AG04450 (cell line): ENCODE measurements around the gene SLC35F3. TPM values are rescaled to one million over a fixed set of nuclear protein-coding genes. Genes with fewer than 3 reads are reported as not detected.
A peak's percentile ranks its signal among the peaks of the same experiment; 100 is the strongest.

Experiments
- CTCF ChIA-PET: fragments of 300-600, 350-600 bp; formaldehyde crosslinking; extraction: SDS; loops from one replicate; lab custom pipeline; 2022; ENCODE audit warnings: antibody characterized with exemption, inconsistent platforms; lab: Charles Lee
- POLR2A ChIA-PET: fragments of 350-600 bp; formaldehyde crosslinking; extraction: SDS; loops from one replicate; lab custom pipeline; 2021; ENCODE audit warnings: antibody characterized with exemption, inconsistent platforms; lab: Yijun Ruan, JAX
- DNase-seq: peaks from one replicate; pipeline ENCODE4 v3.0.0-alpha.2; 2011; ENCODE audit warnings: low read depth, low spot score
- H3K27ac ChIP-seq: one replicate; pipeline ENCODE4 v1.5.1; 2012; ENCODE audit warnings: low read depth, low read length, control low read depth
- H3K27me3 ChIP-seq: one replicate; pipeline ENCODE4 v1.6.0; 2012; ENCODE audit warnings: low read length; ENCODE audit not compliant: control insufficient read depth, insufficient read depth
- H3K4me3 ChIP-seq: 2 replicates; pipeline ENCODE4 v1.5.1; 2011; ENCODE audit warnings: mild to moderate bottlenecking, low read depth, low read length, control low read depth
- H3K9me3 ChIP-seq: 2 replicates; pipeline ENCODE4 v1.5.1; 2012; ENCODE audit warnings: low read length; ENCODE audit not compliant: control insufficient read depth, insufficient read depth
- polyA plus RNA-seq: library from polyadenylated mRNA; depleted of rRNA; stranded (reverse); fragments of >200 nt; gene quantifications from 2 replicates; pipeline ENCODE4 v1.2.3, GENCODE V29; 2011
- TF ChIP-seq, protein P1 (sequence below): IDR thresholded peaks from 2 replicates; pipeline ENCODE4 v1.5.1; 2011; ENCODE audit warnings: low read depth, low read length, control low read depth, inconsistent platforms

SLC35F3 gene
- polyA plus RNA-seq, 1 experiment: 0.04 TPM

DNA sequence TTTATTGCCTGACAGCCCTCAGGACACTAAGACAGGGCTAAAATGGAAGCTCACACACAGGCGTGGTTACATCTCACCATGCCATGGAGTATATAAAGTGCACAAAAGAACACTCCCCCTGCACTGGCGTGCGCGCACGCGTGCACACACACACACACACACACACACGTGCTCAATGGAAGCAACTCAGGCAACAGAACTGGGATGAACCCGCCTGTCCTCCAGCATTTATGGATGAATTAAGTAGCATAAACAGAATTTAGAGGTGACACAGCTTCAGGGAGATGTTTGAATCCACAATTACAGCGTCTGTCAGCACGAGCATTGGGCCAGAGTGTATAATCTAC is 322.3 kb downstream of the SLC35F3 start:
- Histone ChIP-seq H3K4me3 (no peak overlapping the region), H3K9me3 (no peaks in the 10 kb centered on the region), H3K27ac (no peak overlapping the region), H3K27me3 (no peaks in the 10 kb centered on the region)
- POLR2A ChIA-PET: no interaction called here
- DNase-seq: no peak
- CTCF ChIA-PET: no interaction called here
- TF ChIP-seq, protein P1, sequence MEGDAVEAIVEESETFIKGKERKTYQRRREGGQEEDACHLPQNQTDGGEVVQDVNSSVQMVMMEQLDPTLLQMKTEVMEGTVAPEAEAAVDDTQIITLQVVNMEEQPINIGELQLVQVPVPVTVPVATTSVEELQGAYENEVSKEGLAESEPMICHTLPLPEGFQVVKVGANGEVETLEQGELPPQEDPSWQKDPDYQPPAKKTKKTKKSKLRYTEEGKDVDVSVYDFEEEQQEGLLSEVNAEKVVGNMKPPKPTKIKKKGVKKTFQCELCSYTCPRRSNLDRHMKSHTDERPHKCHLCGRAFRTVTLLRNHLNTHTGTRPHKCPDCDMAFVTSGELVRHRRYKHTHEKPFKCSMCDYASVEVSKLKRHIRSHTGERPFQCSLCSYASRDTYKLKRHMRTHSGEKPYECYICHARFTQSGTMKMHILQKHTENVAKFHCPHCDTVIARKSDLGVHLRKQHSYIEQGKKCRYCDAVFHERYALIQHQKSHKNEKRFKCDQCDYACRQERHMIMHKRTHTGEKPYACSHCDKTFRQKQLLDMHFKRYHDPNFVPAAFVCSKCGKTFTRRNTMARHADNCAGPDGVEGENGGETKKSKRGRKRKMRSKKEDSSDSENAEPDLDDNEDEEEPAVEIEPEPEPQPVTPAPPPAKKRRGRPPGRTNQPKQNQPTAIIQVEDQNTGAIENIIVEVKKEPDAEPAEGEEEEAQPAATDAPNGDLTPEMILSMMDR: no peak

DNA sequence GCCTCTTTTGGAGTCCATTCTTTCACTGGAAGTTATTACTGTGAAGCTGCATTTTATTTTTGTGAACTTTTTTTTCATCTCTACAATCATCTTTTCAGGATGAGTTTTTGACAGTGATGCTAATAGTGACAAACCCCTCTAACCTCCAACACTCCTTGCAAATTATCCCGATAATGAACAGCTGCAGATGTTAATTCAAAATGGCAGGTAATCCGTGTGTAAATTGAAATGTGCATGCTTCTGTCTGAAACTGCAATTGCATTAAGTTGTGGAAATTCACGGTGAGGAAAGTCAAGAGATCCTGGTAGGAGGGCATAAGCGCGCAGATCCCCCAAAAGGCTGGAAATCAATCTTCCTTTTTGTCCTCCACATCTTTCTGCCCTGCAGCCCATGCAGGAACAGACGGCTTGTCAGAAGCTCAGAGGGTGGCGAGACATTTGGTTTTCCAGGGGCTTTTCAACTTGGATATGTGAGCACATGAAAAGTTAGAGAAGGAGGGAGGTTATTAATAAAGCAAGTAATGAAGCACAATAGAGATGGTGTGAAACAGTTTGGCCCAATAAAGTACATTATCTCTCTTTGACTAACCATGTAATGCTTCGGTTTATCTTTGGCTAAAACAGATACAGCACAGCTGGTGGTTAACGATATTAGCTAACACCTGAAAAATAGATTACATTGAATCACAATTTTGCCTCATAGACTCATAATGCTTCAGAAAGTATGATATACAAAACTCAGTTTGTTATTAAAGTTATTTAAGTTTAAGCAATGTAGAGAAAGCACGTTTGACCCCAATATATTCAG is 325.3 kb downstream of the SLC35F3 start:
- no peak for DNase-seq
- Histone ChIP-seq H3K4me3 (no peak overlapping the region), H3K9me3 (no peaks in the 10 kb centered on the region), H3K27ac (no peak overlapping the region), H3K27me3 (no peaks in the 10 kb centered on the region)
- CTCF ChIA-PET: no interaction called here
- TF ChIP-seq, protein P1: no peak
- POLR2A ChIA-PET: no interaction called here

DNA sequence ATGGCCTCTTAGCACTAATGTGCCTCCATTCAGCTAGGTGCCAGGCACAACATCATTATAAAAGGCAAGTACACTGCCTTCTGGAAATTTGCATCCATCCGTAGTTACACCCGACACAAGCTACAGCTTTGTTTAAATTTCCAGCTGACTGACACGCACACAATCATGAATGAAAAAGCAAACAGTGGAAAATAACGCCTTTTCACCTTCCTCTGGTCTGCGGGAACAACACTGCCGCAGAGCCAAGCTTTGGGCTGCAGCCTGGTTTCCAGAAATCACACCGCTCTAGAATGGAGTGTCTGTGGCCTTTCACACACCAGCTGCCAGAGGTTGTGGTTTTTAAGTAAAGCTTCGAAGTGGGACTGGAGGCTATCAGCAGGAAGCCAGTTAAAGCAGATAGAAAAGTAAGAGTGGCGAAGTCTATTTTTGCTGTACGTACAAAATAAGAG is 326.0 kb downstream of the SLC35F3 start:
- TF ChIP-seq, protein P1: no peak
- Histone ChIP-seq H3K27ac (no peak overlapping the region), H3K9me3 (no peaks in the 10 kb centered on the region), H3K27me3 (no peaks in the 10 kb centered on the region), H3K4me3 (no peak overlapping the region)
- no peak for DNase-seq
- ChIA-PET CTCF (no interaction called here), POLR2A (no interaction called here)

DNA sequence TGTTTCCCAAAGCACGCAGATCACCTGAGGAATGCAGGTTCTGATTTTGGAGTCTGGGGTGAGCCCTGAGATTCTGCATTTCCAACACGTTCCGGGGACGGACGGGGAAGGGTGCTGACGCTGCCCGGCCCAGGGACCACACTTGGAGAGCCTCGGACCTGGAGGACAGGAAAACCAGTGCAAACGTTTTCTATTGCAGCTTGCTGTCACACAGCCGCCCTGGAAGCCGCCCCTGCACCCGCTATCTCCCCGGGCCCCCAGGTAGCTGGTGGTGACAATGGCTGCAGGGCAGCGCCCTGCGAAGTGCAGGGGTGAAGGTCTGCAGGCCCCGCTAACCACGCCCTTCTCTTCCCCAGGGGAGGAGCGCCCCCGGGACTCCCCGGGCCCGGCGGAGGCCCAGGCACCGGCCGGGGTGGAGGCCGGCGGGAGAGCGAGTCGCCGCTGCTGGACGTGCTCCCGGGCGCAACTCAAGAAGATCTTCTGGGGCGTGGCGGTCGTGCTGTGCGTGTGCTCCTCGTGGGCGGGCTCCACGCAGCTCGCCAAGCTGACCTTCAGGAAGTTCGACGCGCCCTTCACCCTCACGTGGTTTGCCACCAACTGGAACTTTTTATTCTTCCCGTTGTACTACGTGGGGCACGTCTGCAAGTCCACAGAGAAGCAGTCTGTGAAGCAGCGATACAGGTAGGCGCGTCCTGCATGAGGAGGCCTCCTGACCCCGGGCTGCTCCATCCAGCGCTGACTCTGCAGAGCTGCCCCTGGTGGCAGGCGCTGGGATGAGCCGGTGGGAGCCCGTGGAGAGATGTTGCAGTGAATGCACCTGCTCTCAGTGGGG is 326.8 kb downstream of the SLC35F3 start:
- TF ChIP-seq, protein P1: peak; percentile 30; the same call in 1 of the 2 replicates
- DNase-seq: no peak
- ChIA-PET POLR2A (no interaction called here), CTCF (no interaction called here)
- H3K9me3 ChIP-seq: no peaks in the 10 kb centered on the region
- H3K4me3 ChIP-seq: no peak overlapping the region
- no peak overlapping the region for H3K27ac ChIP-seq
- no peaks in the 10 kb centered on the region for H3K27me3 ChIP-seq

DNA sequence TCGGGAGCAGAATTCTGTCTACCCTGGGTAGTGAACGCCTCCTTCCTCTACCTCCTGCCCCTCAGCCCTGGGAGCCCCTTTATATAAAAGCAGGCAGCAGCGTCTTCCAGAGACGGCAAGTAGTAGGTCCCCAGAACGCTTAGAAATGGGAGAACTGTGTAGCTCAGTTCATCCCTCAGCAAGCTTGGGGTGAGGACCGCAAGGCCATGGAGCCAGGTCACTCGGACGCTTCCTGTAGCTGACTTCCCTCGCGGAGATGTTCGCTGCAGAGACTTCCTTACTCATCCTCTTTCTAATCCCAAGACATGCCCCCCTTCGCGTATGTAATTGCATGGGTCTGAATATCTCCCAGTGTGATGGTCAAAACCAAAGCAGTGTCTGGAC is 327.4 kb downstream of the SLC35F3 start:
- POLR2A ChIA-PET: no interaction called here
- DNase-seq: no peak
- TF ChIP-seq, protein P1: no peak
- Histone ChIP-seq H3K27me3 (no peaks in the 10 kb centered on the region), H3K9me3 (no peaks in the 10 kb centered on the region), H3K4me3 (no peak overlapping the region), H3K27ac (no peak overlapping the region)
- CTCF ChIA-PET: no interaction called here
